ENCODE measurements around the gene PTTG2.

GRCh38 chr4:37951461-37952352, 8.5 kb upstream of the PTTG2 start:
- TF ChIP-seq POLR2AphosphoS5 (IDR thresholded peaks at IDR 0.05) (no peak), CTCF (IDR thresholded peaks at IDR 0.05) (no peak)

All from gastroesophageal sphincter (tissue), 3 donors.